GM20000 (cell line): ENCODE measurements around the gene KHDRBS2.
A peak's percentile ranks its signal among the peaks of the same experiment; 100 is the strongest.

Experiments
- DNase-seq: peaks from one replicate; pipeline ENCODE4 v3.0.0; 2012; ENCODE audit warnings: low spot score
- TF ChIP-seq, protein P1 (sequence below): IDR thresholded peaks from 2 replicates; pipeline ENCODE4 v1.5.1; 2012; ENCODE audit warnings: mild to moderate bottlenecking, control low read depth; ENCODE audit errors: extremely low read depth, missing control alignments

The KHDRBS2 gene

DNA sequence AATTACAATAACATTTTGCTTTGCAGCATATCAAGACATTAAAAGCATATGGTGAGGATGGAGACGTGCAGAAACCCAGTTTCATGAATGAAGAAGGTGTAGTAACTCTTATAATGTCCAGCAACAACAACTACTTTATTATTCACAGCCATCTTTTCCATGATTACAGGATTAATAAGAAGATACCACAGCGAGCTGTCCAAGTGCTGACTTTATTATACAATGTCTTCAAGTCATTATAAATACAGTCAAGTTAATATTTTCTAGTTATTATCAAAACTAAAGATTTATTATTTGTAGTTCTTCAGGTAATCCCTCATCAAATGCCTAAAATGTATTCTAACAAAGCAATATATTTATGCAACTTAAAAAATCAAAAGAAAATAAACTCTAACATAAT is 2.5 kb upstream of the KHDRBS2 start:
- TF ChIP-seq, protein P1, sequence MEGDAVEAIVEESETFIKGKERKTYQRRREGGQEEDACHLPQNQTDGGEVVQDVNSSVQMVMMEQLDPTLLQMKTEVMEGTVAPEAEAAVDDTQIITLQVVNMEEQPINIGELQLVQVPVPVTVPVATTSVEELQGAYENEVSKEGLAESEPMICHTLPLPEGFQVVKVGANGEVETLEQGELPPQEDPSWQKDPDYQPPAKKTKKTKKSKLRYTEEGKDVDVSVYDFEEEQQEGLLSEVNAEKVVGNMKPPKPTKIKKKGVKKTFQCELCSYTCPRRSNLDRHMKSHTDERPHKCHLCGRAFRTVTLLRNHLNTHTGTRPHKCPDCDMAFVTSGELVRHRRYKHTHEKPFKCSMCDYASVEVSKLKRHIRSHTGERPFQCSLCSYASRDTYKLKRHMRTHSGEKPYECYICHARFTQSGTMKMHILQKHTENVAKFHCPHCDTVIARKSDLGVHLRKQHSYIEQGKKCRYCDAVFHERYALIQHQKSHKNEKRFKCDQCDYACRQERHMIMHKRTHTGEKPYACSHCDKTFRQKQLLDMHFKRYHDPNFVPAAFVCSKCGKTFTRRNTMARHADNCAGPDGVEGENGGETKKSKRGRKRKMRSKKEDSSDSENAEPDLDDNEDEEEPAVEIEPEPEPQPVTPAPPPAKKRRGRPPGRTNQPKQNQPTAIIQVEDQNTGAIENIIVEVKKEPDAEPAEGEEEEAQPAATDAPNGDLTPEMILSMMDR = no peak

DNA sequence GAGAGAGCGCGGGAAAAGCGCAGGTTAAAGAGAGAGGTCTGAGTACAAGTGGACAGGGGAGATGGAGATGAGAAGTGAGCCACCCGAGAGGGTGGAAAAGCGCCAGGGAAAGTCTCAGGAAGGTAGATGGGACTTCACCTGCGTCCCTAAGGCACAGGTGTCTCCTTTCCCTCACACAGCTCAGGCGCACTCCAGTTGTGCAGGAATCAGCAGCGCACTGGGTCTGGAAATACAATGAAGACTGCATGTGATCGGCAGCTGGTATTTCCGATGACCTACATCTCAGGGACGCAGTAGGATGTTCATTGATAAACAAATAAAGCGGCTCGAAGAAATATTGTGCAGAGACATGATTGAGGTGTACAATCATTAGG is 432 bp upstream of the KHDRBS2 start:
- DNase-seq = no peak
- TF ChIP-seq, protein P1 = no peak

More for the DNA sequence above, 2.5 kb upstream of the KHDRBS2 start:
- no peak for DNase-seq

DNA sequence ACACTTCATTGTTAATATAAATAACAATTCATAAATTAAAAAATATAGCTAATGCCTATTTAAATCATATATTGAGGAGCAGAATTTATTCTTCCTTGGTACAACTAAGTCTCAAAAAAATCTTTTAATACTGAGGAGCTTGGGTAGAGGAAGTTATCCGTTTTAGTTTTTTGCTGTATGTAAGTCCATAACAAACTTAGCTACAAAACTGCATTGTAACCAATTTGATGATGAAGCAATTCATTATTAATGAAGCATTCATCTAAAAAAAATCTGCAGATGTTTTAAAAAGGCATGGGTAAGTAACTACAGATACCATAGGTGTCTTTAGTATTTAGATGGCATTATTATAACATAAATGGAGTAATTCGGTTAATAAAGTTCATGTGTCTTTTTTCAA is 1.3 kb downstream of the KHDRBS2 start:
- TF ChIP-seq, protein P1 = no peak
- no peak for DNase-seq

DNA sequence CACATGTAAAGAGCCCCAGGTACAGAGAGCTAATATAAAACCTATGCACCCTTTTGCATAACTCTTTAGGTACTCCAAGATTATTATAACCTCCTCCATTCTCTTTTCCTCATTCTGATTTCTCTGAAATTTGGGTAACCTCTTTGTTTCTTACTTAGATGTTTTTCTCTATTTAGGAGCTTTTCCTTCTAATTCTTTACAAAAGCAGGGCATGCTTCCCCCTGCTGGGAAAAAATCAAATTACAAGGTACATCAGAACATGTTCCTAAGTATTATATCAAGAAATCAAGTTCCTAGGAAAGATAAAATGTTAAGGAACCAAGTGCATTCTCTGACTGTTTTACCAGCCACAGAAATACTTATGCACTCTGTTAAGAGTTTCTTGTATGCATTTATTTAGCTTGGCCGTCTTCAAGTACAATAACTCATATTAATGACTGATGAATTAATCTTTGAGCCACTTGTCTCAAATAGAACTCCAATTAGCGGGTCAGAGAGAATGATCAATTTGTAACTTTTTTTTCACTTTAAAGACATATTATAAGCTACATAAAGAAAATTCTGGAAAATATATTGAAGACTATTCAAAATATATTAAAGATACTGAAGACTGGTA is 2.1 kb downstream of the KHDRBS2 start:
- peak; percentile 14 for DNase-seq
- TF ChIP-seq, protein P1 = peak; percentile 35

DNA sequence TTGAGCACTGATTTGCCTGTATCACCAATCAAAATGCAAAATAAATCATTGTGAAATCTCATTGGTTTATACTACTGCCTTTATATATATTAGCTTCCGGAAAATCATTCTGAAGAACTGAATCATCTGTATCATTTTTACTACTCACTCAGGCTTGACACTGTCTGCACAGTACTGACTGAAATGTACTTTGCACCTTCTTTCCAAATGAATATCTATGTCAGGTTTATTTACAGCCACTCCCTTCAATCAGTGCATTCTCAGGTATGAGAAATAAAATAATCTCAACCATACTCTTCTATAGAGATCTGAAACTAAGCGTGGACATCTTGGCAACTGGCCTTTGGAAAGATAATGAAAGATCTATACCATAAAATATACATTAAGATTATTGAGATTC is 2.7 kb downstream of the KHDRBS2 start:
- TF ChIP-seq, protein P1 = no peak
- DNase-seq = no peak

DNA sequence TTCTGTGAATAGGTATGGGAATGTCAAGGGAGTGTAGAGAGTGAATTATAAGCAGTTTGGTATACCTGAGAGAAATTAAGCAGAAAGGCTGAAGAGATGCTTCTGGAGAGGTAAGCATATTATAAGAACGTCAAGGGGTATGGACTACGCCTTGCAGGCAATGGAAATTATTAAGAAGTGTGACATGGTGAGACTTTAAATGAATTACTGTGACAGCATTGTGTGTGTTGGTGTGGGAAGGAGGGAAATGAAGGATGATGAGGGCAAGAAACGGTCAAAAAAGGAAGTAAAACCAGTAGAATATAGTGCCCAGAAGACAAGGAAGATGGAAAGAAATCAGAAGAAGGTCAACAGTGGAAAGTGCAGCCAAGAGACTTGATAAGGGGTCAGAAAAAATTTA is 5.9 kb downstream of the KHDRBS2 start:
- TF ChIP-seq, protein P1 = no peak
- no peak for DNase-seq

DNA sequence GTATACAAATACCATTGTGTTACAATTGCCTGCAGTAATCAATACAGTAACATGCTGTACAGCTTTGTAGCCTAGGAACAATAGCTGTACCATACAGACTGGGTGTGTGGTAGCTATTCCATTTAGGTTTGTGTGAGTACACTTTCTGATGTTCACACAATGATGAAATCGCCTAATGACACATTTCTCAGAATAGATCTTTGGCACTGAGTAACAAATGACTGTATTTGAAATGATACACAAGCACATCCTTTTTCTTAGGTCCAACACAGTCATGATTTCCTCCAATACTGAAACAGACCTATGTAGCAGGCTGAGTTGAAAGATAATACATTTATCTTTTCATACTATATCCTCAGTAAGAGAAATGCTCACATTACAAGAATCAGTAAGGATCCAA is 13.9 kb downstream of the KHDRBS2 start:
- no peak for DNase-seq
- TF ChIP-seq, protein P1 = no peak
